Measurements from ENCODE around the gene TRIM33. TPM values are rescaled to one million over a fixed set of nuclear protein-coding genes. Genes with fewer than 3 reads are reported as not detected.

TRIM33 gene
- total and polyA plus RNA-seq, 2 of the 8 experiments (the other 6 are each of a cell fraction or from before 2014, with no cell fraction given) = 17.1 to 52.3 TPM

DNA sequence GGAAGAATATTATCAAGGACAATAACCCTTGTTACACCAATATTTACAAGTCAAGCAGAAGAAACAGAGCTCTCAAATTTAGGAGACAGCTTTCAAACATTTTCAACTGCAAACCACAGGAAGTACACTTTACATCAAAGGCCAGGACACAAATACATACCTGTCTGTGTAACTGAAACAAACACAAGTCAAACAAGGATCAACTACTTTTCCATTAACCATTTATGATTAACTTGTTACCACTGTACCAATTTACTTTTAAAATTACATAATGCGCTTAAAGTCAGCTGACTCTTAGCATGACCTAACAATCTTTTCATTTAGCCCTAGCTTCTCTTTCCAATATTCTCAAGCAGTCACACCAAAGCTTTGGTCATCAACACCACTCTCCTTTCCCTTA lies 43.5 kb downstream of the TRIM33 start:
- Histone ChIP-seq H2BK15ac (ENCODE audit: low read length) (no peak overlapping the region), H2BK120ac (replicated peaks; ENCODE audit: low read depth, low read length) (no peak overlapping the region), H2BK5ac (ENCODE audit: low read depth, low read length) (no peak overlapping the region), H3K9me3 (ENCODE audit: insufficient read depth in 2 of 2, low read depth in 1 of 2, low read length in 1 of 2) (no peaks in the 10 kb centered on the region), H3K4me1 (replicated peaks in 1 of 4; ENCODE audit: control insufficient read depth in 3 of 4, insufficient read depth in 4 of 4, low read length in 3 of 4) (peaks cover 0 to 10% (median 3%) of the 10 kb centered on the region in 4 experiments; a peak in 2 of 7 replicates), H4K5ac (ENCODE audit: insufficient read length, low read depth, low read length) (no peak overlapping the region), H4K8ac (ENCODE audit: extremely low read depth, insufficient read depth, low read length) (no peak overlapping the region), H3K23me2 (ENCODE audit: low read depth, low read length) (no peaks in the 10 kb centered on the region), H3K27ac (ENCODE audit: low read depth, low read length) (no peak overlapping the region), H3K27me3 (replicated peaks in 1 of 4; ENCODE audit: control insufficient read depth in 3 of 4, extremely low read depth in 1 of 4, insufficient read depth in 3 of 4, low read length in 3 of 4) (no peaks in the 10 kb centered on the region), H2BK20ac (ENCODE audit: low read length) (no peak overlapping the region), H3K14ac (ENCODE audit: insufficient read length) (no peak overlapping the region), H3K56ac (replicated peaks; ENCODE audit: insufficient read length, low read depth, low read length) (no peak overlapping the region), H2BK12ac (ENCODE audit: low read depth, low read length) (no peak overlapping the region), H3K79me2 (ENCODE audit: control insufficient read depth in 1 of 2, insufficient read depth in 2 of 2, low read length in 2 of 2) (peaks cover 2 to 94% of the 10 kb centered on the region in 2 experiments; a peak in 3 of 4 replicates), H3K23ac (ENCODE audit: insufficient read length) (no peak overlapping the region), H3K36me3 (ENCODE audit: control insufficient read depth in 2 of 4, insufficient read depth in 4 of 4, low read length in 3 of 4) (peaks cover 0 to 8% (median 0%) of the 10 kb centered on the region in 4 experiments; a peak in 1 of 8 replicates), H3K4me3 (ENCODE audit: extremely low read depth in 1 of 4, insufficient read depth in 2 of 4, low read depth in 3 of 4, low read length in 4 of 4) (no peak overlapping the region), H3K79me1 (ENCODE audit: low read depth, low read length) (peaks cover 7% of the 10 kb centered on the region), H2AFZ (ENCODE audit: low read length) (no peak overlapping the region), H4K20me1 (replicated peaks in 1 of 2; ENCODE audit: control insufficient read depth in 1 of 2, insufficient read depth in 2 of 2, low read length in 2 of 2) (peaks cover 5 to 17% of the 10 kb centered on the region in 2 experiments), H3K4me2 (ENCODE audit: insufficient read depth in 1 of 2, low read depth in 2 of 2, low read length in 2 of 2) (no peak overlapping the region), H4K91ac (replicated peaks; ENCODE audit: insufficient read length, low read length) (no peak overlapping the region), H3K4ac (replicated peaks; ENCODE audit: insufficient read length, low read depth, low read length) (no peak overlapping the region), H3K18ac (ENCODE audit: extremely low read depth, low read length) (no peak overlapping the region), H3K9ac (replicated peaks in 1 of 4; ENCODE audit: extremely low read depth in 1 of 4, low read depth in 3 of 4, low read length in 3 of 4) (no peak overlapping the region), H2AK5ac (ENCODE audit: low read depth, low read length) (no peak overlapping the region)
- WGBS, 2 experiments (ENCODE audit: extremely low coverage in 1 of 2, insufficient coverage in 1 of 2, insufficient read length in 1 of 2, insufficient replicate concordance in 2 of 2, low coverage in 1 of 2, low lambda C conversion rate in 2 of 2, missing lambda C conversion rate in 1 of 2) = 96% methylated on average over 1 of the region's 1 CpG; no CpG with 5 or more reads in 1 of the 2 experiments
- CTCF ChIA-PET (ENCODE audit: partially characterized antibody) = interaction anchor here (1.2 kb wide), 1 partner anchor 10 kb away, joined by 3 read pairs; no protein-coding TSS in a partner anchor
- POLR2A ChIA-PET (ENCODE audit: partially characterized antibody) = interaction anchor here (0.7 to 1.4 kb wide), 3 partner anchors 10 to 44 kb away, joined by 3 to 4 read pairs (median 4); partner anchors contain the start of gene TRIM33
- FAIRE-seq (no peak), DNase-seq (ENCODE audit: low read depth in 1 of 2, low spot score in 2 of 2) (no peak)
- TF ChIP-seq BACH1 (IDR thresholded peaks at IDR 0.05; ENCODE audit: low read length) (no peak), SIN3A (conservative IDR thresholded peaks at IDR 0.05 in 1 of 2, IDR thresholded peaks at IDR 0.05 in 1 of 2; ENCODE audit: low read depth in 1 of 2, low read length in 2 of 2) (no peak), ATF2 (IDR thresholded peaks at IDR 0.05; ENCODE audit: low read length) (no peak), TCF12 (IDR thresholded peaks at IDR 0.05; ENCODE audit: low read depth, low read length) (no peak), EZH2 (IDR thresholded peaks at IDR 0.05; ENCODE audit: low read depth, low read length, severe bottlenecking) (no peak)
